GOT3 (cell line): ENCODE data around the gene STXBP4.

Source experiments
- DNase-seq: peaks from one replicate; lab custom pipeline; 2025; ENCODE audit warnings: mixed read lengths; lab: John Stamatoyannopoulos, UW

Gene STXBP4, protein sequence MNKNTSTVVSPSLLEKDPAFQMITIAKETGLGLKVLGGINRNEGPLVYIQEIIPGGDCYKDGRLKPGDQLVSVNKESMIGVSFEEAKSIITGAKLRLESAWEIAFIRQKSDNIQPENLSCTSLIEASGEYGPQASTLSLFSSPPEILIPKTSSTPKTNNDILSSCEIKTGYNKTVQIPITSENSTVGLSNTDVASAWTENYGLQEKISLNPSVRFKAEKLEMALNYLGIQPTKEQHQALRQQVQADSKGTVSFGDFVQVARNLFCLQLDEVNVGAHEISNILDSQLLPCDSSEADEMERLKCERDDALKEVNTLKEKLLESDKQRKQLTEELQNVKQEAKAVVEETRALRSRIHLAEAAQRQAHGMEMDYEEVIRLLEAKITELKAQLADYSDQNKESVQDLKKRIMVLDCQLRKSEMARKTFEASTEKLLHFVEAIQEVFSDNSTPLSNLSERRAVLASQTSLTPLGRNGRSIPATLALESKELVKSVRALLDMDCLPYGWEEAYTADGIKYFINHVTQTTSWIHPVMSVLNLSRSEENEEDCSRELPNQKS

DNA sequence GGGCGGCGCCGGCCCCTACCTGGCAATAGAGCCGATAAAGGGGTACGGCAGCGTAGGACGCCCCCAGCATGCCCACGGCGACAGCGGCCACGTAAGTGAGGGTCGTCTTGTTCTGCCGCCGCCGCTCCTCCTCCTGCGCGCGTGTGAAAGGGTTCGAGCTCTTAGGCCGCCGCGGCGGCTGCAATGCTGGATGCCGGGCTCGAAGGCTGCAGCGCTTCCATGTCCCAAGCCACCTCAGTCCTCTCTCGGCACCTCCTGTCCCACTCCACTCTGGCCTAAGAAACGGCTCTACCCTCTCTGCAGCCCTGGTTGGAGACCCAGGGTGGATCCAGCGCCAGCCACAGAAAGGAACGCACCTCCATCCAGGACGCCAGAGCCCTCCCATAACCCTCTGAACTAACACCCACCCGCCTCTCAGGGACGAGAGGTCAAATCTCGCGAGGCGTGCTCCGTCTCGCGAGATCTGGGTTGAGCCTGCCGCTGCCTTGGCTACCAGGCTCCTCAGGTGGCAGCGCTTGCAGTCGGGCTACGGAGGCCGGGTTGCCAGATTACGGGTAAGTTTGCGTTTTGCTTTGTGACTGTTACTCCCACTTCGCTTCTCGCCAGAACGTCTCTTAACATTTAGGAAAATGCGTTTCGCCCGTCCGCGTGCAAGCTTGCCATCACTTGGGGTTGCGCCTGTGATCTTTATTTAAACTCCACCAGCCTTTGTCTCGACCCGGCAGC, at the start of gene STXBP4, which contains the start of gene COX11:
TSS of gene STXBP4 (plus strand) at position 504 of the 726 bp plus-strand sequence. CDS start 17,455 bp downstream, outside the sequence.
TSS of gene COX11 (minus strand) at position 393 of the 726 bp plus-strand sequence. CDS start at position 385, 8 bp downstream.
- DNase-seq = peak; percentile 83

- DNase-seq = no peak
Measured at GRCh38 chr17:54919425-54919824, 49.1 kb upstream of the STXBP4 start.

DNA sequence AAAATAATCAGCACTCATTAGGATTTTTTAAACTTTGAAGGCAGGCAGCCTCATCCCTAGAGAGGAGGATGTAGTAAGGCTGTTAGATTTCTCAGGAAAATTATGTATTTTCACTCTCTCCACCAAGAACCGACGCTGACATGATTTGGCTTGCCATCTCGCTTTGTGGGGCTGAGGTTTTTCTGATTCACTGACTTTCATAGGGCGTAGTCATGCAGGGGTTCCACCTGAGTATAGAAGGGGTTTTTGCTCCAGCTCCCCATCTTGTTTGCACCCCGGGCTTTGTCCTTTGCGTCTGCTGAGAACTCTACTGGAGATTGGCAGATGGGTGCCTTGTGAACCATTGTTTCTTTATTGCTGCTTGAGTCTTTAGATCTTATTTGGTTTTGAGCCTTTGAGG, 47.7 kb upstream of the STXBP4 start:
- DNase-seq = no peak

GRCh38 chr17:54924405-54924804, 44.2 kb upstream of the STXBP4 start:
- DNase-seq = no peak

DNA sequence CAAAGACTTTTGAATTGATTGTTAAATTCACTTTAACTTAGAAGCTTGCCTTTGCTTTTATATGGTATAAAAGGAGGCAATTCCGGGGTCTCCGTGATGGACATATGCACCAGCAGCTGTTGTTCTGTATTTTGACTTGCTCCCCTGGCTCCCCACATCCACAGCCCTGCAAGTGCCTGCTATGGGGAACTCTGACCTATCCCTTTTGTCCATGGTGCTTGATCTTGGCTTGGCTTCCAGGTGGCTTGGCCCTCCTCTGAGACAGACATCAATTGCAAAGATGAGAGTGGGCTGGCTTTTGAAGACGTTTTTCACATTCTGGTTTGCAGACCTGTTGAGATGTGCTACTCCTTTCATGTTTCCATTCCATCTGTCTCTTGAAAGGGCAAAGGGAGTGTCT, 41.0 kb upstream of the STXBP4 start:
- DNase-seq = no peak

- no peak for DNase-seq
Measured at GRCh38 chr17:54932711-54933110, 35.9 kb upstream of the STXBP4 start.

DNA sequence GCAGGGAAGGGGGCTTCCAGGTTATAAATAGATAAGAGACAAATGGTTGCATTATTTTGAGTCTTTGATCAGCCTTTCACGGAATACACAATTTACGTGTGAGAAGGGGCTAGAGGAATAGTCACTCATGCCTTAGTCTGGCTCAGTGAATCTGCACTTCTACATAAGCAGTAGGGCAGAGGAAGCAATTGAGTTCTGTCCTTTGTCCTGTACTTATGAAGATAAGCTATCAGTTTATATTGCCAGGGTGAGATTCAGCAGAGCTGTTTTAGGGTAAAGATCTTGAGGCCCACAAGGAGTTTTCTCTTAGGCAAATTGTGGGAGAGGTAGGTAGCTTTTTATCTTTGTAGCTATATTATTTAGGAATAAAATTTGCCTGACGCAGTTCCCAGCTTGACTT, 34.6 kb upstream of the STXBP4 start:
- no peak for DNase-seq

DNA sequence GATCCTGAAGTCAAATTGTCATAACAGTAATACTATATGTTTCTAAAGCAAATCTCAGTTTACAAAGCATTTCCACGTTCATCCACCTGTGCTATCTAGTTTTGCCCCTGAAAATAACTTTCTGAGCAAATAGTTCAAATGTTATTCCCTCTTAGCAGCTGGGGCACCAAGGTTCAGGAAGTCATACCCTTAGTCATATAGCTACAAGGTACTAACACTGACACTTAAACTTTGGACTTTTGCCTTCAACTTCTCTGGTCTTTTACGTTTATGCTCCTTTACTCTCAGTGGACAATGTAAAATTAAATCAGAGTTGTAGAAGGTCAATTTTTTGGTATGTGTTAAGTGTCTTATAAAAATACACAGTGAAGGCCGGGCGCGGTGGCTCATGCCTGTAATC, 33.1 kb upstream of the STXBP4 start:
- no peak for DNase-seq

GRCh38 chr17:54937018-54937417, 31.5 kb upstream of the STXBP4 start:
- DNase-seq = no peak

GRCh38 chr17:54937426-54937825, 31.1 kb upstream of the STXBP4 start:
- no peak for DNase-seq

GRCh38 chr17:54941285-54941684, 27.3 kb upstream of the STXBP4 start:
- no peak for DNase-seq

DNA sequence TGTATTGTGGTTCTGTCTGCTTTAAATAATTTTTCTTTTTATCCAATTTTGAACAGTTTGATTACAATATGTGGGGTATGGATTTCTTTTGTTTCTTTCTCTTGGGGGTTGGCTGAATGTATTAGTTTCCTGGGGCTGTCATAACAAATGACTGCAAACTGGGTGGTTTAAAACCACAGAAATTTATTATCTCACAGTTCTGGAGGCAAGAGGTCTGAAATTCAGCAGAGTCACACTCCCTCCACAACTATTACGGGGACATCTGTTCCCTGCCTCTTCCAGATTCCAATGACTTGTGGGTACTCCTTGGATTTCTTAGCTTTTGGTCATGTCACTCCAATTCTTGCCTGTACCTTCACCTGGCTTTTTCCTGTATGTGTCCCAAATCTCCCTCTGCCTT, 23.8 kb upstream of the STXBP4 start:
- DNase-seq = no peak

GRCh38 chr17:54945231-54945630, 23.3 kb upstream of the STXBP4 start:
- no peak for DNase-seq

GRCh38 chr17:54945671-54946070, 22.9 kb upstream of the STXBP4 start:
- DNase-seq = no peak

GRCh38 chr17:54947396-54947795, 21.2 kb upstream of the STXBP4 start:
- DNase-seq = no peak

- no peak for DNase-seq
Measured at GRCh38 chr17:54948380-54948779, 20.2 kb upstream of the STXBP4 start.

DNA sequence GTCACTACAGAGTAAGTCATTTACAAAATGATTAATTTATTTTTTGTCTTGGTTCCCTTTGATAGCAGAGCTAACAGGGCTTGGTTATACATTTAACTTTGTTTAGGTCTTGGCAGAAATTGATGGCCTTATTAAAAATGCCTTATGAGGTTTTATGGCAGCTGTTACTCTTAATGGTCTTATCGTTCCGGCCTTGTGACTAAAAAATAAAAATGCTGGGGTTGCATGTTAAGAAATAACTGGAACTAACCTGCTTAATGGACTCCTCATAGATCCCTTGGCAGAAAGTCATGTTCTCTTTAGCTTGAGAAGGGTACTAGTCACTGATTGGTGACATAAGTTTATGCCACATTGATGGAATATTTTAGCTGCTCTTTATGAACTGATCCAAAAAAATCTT, 18.4 kb upstream of the STXBP4 start:
- DNase-seq = no peak

- no peak for DNase-seq
Measured at GRCh38 chr17:54951286-54951685, 17.3 kb upstream of the STXBP4 start.

GRCh38 chr17:54956791-54957190, 11.8 kb upstream of the STXBP4 start:
- DNase-seq = no peak

DNA sequence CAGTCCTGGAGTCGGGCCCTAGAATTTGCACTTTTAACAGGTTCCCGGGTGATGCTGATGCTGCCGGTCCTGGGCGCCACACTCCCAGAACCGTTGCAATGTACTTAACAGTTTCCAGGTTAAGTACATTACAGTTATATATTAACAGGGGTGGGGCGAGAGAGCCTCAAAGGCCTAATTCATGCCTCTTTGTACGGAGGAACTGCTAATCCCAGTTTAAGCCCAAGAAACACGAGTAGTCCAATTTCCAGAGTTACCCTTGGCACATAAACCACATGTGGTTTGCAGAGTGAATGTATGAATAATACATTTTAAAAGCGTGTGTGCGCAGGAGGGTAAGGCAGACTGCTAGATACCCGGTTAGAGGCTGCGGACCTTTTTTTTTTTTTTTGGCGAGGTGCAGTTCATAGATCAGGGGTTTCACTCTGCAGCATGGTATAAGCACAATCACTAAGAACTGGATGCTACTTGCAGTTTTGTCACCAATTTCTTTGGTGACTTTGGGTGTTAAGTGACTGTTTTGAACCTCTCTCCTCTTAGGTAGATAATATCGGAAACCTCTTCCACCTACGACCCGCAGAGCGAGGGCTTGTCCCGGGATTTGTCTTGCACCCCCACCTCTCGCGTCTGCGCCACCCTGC, 824 bp upstream of the STXBP4 start:
- DNase-seq = no peak

- no peak for DNase-seq
Measured at GRCh38 chr17:54968988-54969332, 395 bp downstream of the STXBP4 start.
